HepG2 (cell line): ENCODE data around the gene KHK. TPM values are rescaled to one million over a fixed set of nuclear protein-coding genes. Genes with fewer than 3 reads are reported as not detected.

Experiments
- CENPT ChIP-seq: sonication (generic); formaldehyde crosslinking; IDR thresholded peaks from 2 replicates; pipeline ENCODE4 v1.8.0; 2022; ENCODE audit warnings: low read depth, mild to moderate bottlenecking, moderate library complexity, missing genetic modification reagents
- CHCHD3 ChIP-seq: sonication (generic); formaldehyde crosslinking; IDR thresholded peaks from 2 replicates; pipeline ENCODE4 v1.8.0; 2022; ENCODE audit warnings: mild to moderate bottlenecking, missing genetic modification reagents, moderate library complexity
- DR1 ChIP-seq: sonication (generic); formaldehyde crosslinking; IDR thresholded peaks from 2 replicates; pipeline ENCODE4 v1.8.0; 2021; ENCODE audit warnings: mild to moderate bottlenecking, missing genetic modification reagents, inconsistent platforms
- HOXA5 ChIP-seq: sonication (generic); formaldehyde crosslinking; IDR thresholded peaks from 2 replicates; pipeline ENCODE4 v1.4.0; 2020; ENCODE audit warnings: missing genetic modification reagents
- MIER3 ChIP-seq: IDR thresholded peaks from 2 replicates; pipeline ENCODE4 v1.6.1; 2016; ENCODE audit warnings: missing compliant biosample characterization, borderline replicate concordance
- NFYB ChIP-seq: sonication (generic); formaldehyde crosslinking; IDR thresholded peaks from 2 replicates; pipeline ENCODE4 v1.4.0; 2020; ENCODE audit warnings: missing genetic modification reagents
- NFYC ChIP-seq: IDR thresholded peaks from 2 replicates; pipeline ENCODE4 v1.6.1; 2016; ENCODE audit warnings: missing genetic modification reagents, missing compliant biosample characterization
- PPARG ChIP-seq: conservative IDR thresholded peaks from 2 replicates; pipeline ENCODE4 v1.6.1; 2016; ENCODE audit warnings: missing biosample characterization, missing genetic modification reagents
- RBM39 ChIP-seq: fragments of 200-400 bp; formaldehyde crosslinking; IDR thresholded peaks from one replicate; pipeline ENCODE4 v1.6.1; 2018; ENCODE audit warnings: antibody characterized with exemption, mild to moderate bottlenecking, low read depth, low read length; ENCODE audit not compliant: poor library complexity, severe bottlenecking
- SP5 ChIP-seq: IDR thresholded peaks from 2 replicates; pipeline ENCODE4 v1.6.1; 2016; ENCODE audit warnings: low read depth, borderline replicate concordance
- TERF1 ChIP-seq: sonication (generic); formaldehyde crosslinking; IDR thresholded peaks from 2 replicates; pipeline ENCODE4 v1.8.0; 2022; ENCODE audit warnings: mild to moderate bottlenecking, missing genetic modification reagents, moderate library complexity
- XBP1 ChIP-seq: sonication (generic); formaldehyde crosslinking; IDR thresholded peaks from 2 replicates; pipeline ENCODE4 v1.5.0; 2020; ENCODE audit warnings: missing genetic modification reagents
- ZFYVE20 ChIP-seq: sonication (generic); formaldehyde crosslinking; IDR thresholded peaks from 2 replicates; pipeline ENCODE4 v1.8.0; 2023; ENCODE audit warnings: low read depth, mild to moderate bottlenecking, moderate library complexity, missing genetic modification reagents, borderline replicate concordance
- ZNF567 ChIP-seq: sonication (generic); formaldehyde crosslinking; IDR thresholded peaks from 2 replicates; pipeline ENCODE4 v1.8.1; 2023; ENCODE audit warnings: mild to moderate bottlenecking, missing genetic modification reagents, borderline replicate concordance
- ZNF589 ChIP-seq: sonication (generic); formaldehyde crosslinking; conservative IDR thresholded peaks from 2 replicates; pipeline ENCODE4 v1.8.0; 2022; ENCODE audit warnings: mild to moderate bottlenecking, moderate library complexity, missing genetic modification reagents
- ZNF678 ChIP-seq: sonication (generic); formaldehyde crosslinking; IDR thresholded peaks from 2 replicates; pipeline ENCODE4 v1.4.0; 2020; ENCODE audit warnings: mild to moderate bottlenecking, missing genetic modification reagents
- polyA plus RNA-seq, 8 experiments: library from polyadenylated mRNA; depleted of rRNA in 3 of 8; stranded (reverse) in 7 of 8; unstranded in 1 of 8; fragments of >200 nt; fragmentation: Illumina TruSeq in 4 of 8; extraction: Trizol in 4 of 8; gene quantifications; 2 replicates each; pipeline versions ENCODE4 v1.2.1 to v1.2.3, GENCODE V29; 2011 to 2016; ENCODE audit warnings: low read depth in 4 of 8, missing spikeins in 1 of 8, mixed read lengths in 1 of 8; ENCODE audit not compliant: insufficient read depth in 1 of 8
- total RNA-seq, 5 experiments: library from RNA; depleted of rRNA; stranded (reverse); fragments of >200 nt; fragmentation: Illumina TruSeq; extraction: Trizol; gene quantifications; 2 replicates each; pipeline ENCODE4 v1.2.3, GENCODE V29; 2016; ENCODE audit warnings: low read depth in 1 of 5
- TF ChIP-seq, protein P1 (sequence below): sonication (generic); formaldehyde crosslinking; IDR thresholded peaks from 2 replicates; pipeline ENCODE4 v1.4.0; 2020; ENCODE audit warnings: low read depth, missing genetic modification reagents
- TF ChIP-seq, protein P2 (sequence below): sonication (generic); formaldehyde crosslinking; IDR thresholded peaks from 2 replicates; pipeline ENCODE4 v1.4.0; 2020; ENCODE audit warnings: mild to moderate bottlenecking, missing genetic modification reagents
- TF ChIP-seq, protein P3 (sequence below): sonication (generic); formaldehyde crosslinking; IDR thresholded peaks from 2 replicates; pipeline ENCODE4 v1.4.0; 2020; ENCODE audit warnings: missing genetic modification reagents

KHK gene
- total and polyA plus RNA-seq, 2 of the 13 experiments (the other 11 are each of a cell fraction or from before 2014, with no cell fraction given): 40.9 to 99.2 TPM

- TF ChIP-seq TERF1 (CRISPR knock-in tag) (no peak; the same call in none of the 2 replicates), DR1 (CRISPR knock-in tag) (0 out of 2 replicates have a peak, but pooled peaks have one; percentile 14), ZNF567 (CRISPR knock-in tag) (no peak), RBM39 (peak; percentile 37), CHCHD3 (CRISPR knock-in tag) (no peak), PPARG (no peak), SP5 (CRISPR knock-in tag) (no peak), NFYC (CRISPR knock-in tag) (no peak), ZFYVE20 (CRISPR knock-in tag) (peak; percentile 82; the same call in 1 of the 2 replicates), NFYB (CRISPR knock-in tag) (no peak), ZNF589 (no peak), MIER3 (CRISPR knock-in tag) (no peak; the same call in 1 of the 2 replicates), HOXA5 (CRISPR knock-in tag) (no peak), ZNF678 (CRISPR knock-in tag) (no peak), CENPT (CRISPR knock-in tag) (peak; percentile 73; the same call in 1 of the 2 replicates), XBP1 (CRISPR knock-in tag) (no peak)
- TF ChIP-seq, protein P1, sequence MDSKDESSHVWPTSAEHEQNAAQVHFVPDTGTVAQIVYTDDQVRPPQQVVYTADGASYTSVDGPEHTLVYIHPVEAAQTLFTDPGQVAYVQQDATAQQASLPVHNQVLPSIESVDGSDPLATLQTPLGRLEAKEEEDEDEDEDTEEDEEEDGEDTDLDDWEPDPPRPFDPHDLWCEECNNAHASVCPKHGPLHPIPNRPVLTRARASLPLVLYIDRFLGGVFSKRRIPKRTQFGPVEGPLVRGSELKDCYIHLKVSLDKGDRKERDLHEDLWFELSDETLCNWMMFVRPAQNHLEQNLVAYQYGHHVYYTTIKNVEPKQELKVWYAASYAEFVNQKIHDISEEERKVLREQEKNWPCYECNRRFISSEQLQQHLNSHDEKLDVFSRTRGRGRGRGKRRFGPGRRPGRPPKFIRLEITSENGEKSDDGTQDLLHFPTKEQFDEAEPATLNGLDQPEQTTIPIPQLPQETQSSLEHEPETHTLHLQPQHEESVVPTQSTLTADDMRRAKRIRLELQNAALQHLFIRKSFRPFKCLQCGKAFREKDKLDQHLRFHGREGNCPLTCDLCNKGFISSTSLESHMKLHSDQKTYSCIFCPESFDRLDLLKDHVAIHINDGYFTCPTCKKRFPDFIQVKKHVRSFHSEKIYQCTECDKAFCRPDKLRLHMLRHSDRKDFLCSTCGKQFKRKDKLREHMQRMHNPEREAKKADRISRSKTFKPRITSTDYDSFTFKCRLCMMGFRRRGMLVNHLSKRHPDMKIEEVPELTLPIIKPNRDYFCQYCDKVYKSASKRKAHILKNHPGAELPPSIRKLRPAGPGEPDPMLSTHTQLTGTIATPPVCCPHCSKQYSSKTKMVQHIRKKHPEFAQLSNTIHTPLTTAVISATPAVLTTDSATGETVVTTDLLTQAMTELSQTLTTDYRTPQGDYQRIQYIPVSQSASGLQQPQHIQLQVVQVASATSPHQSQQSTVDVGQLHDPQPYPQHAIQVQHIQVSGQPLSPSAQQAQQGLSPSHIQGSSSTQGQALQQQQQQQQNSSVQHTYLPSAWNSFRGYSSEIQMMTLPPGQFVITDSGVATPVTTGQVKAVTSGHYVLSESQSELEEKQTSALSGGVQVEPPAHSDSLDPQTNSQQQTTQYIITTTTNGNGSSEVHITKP (CRISPR knock-in tag): no peak
- TF ChIP-seq, protein P2, sequence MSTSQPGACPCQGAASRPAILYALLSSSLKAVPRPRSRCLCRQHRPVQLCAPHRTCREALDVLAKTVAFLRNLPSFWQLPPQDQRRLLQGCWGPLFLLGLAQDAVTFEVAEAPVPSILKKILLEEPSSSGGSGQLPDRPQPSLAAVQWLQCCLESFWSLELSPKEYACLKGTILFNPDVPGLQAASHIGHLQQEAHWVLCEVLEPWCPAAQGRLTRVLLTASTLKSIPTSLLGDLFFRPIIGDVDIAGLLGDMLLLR (CRISPR knock-in tag): peak; percentile 74; the same call in 1 of the 2 replicates
- TF ChIP-seq, protein P3, sequence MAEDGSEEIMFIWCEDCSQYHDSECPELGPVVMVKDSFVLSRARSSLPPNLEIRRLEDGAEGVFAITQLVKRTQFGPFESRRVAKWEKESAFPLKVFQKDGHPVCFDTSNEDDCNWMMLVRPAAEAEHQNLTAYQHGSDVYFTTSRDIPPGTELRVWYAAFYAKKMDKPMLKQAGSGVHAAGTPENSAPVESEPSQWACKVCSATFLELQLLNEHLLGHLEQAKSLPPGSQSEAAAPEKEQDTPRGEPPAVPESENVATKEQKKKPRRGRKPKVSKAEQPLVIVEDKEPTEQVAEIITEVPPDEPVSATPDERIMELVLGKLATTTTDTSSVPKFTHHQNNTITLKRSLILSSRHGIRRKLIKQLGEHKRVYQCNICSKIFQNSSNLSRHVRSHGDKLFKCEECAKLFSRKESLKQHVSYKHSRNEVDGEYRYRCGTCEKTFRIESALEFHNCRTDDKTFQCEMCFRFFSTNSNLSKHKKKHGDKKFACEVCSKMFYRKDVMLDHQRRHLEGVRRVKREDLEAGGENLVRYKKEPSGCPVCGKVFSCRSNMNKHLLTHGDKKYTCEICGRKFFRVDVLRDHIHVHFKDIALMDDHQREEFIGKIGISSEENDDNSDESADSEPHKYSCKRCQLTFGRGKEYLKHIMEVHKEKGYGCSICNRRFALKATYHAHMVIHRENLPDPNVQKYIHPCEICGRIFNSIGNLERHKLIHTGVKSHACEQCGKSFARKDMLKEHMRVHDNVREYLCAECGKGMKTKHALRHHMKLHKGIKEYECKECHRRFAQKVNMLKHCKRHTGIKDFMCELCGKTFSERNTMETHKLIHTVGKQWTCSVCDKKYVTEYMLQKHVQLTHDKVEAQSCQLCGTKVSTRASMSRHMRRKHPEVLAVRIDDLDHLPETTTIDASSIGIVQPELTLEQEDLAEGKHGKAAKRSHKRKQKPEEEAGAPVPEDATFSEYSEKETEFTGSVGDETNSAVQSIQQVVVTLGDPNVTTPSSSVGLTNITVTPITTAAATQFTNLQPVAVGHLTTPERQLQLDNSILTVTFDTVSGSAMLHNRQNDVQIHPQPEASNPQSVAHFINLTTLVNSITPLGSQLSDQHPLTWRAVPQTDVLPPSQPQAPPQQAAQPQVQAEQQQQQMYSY: no peak
Observed at GRCh38 chr2:27118525-27119329, 32.2 kb downstream of the KHK start, which contains the start of gene CGREF1 (continued).
